HG02642 (cell line): ENCODE results near the gene ASIC4.

ENCODE experiments used
- ATAC-seq: cut with Tn5 transposase; IDR thresholded peaks from one replicate; pipeline ENCODE4 v1.9.1; 2021; ENCODE audit warnings: mild to moderate bottlenecking; ENCODE audit not compliant: unreplicated experiment, poor library complexity

Gene ASIC4, protein sequence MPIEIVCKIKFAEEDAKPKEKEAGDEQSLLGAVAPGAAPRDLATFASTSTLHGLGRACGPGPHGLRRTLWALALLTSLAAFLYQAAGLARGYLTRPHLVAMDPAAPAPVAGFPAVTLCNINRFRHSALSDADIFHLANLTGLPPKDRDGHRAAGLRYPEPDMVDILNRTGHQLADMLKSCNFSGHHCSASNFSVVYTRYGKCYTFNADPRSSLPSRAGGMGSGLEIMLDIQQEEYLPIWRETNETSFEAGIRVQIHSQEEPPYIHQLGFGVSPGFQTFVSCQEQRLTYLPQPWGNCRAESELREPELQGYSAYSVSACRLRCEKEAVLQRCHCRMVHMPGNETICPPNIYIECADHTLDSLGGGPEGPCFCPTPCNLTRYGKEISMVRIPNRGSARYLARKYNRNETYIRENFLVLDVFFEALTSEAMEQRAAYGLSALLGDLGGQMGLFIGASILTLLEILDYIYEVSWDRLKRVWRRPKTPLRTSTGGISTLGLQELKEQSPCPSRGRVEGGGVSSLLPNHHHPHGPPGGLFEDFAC

DNA sequence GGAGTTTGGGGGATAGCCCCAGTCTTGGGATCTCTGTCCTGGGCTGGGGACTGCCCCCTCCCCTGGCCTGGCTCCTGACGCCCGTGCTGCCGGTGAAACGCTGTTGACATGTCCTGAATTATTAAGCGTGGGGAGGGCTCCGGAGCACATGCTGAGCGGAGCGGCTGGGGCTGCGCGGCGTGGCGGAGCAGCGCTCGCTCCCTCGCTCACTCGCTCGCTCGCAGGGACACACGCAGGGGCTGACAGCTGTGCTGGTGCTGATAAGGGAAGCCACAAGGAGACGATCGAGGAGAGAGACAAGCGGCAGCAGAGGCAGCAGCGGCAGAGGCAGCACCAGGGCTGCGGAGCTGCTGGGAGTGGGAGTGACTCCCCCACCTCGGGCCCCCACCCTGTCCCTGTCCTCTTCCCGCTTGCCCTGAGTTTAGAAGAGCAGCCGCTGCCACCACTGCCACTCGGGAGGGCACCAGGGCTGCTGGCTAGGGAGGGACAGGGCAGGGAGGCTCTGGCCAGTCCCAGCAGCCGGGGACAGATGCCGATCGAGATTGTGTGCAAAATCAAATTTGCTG, at the start of gene ASIC4:
Gene ASIC4 (plus strand): TSS at position 287 of the 566 bp plus-strand sequence. CDS start 243 bp downstream, at position 530.
- ATAC-seq, result no peak

DNA sequence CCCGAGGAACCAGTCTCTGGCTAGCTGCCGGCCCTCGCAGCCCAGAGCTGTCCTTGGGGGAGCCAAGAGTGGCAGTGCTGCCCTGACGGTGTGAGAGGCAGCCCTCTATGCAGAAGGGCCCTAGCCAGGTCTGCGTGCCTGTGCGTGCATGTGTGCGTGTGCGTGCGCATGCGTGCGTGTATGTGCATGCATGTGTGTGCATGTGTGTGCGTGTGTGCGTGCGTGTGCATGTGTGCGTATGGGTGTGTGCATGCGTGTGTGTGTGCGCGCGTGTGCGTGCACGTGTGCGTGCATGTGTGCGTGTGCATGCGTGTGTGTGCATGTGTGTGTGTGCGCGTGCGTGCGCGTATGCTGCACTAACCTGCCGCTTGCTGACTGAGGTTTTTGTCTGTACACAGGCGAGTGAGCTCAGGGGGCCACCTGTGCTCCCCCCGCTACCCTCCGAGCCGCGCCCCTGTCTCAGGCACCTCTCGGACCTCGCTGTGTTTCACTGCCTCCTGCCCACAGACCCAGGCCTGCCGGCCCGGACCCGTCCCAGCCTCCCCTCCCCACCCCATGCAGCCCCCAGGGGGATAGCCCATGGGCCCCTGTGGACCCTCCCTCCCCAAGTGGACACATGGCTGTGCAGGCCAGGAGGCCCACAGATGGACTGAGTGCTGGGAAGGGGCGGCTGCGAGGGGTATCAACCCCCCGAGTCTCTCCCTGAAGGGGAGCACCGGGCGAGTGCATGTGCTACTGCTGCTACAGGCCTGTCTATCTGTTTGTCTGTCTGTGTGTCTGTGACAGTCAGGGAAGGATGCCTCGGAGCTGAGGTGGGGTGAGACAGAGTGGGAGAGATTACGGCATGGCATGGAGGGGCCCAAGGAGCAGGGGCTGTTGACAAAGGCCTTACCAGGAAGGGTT, 48.4 kb upstream of the ASIC4 start:
- ATAC-seq, result no peak

DNA sequence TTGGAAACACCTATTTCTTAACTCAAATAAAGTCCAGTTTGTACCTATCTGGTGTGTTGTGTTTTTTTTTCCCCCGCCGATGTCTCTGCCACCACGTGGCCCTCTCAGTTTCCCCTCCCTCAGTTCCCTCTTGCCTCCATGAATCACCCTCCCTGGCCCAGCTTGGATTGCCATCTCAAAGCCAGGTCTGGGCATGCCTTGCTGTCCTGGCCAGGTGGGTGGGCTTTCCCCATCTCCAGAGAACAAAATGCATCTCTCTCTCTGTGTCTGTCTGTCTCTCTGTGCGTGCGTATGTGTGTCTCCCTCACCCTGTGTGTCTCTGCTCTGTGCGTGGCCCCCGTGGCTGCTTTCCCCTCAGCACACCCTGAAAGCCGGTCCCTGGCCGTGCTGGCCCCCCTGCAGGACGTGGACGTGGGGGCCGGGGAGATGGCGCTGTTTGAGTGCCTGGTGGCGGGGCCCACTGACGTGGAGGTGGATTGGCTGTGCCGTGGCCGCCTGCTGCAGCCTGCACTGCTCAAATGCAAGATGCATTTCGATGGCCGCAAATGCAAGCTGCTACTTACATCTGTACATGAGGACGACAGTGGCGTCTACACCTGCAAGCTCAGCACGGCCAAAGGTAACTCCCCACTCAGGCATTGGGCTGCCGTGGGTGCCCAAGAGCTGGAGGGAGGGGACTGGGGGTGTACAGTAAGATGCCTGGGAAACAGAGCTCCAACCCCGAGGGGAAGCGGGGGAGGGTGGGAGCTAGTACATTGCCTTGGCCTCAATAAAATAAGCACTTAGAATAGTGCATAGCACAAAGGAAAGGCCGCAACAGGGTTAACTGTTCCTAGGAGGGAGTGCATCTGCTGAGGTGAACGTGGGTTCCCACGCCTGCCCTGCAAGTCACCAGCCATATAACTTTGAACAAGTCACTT, 47.2 kb upstream of the ASIC4 start:
- ATAC-seq, result no peak

DNA sequence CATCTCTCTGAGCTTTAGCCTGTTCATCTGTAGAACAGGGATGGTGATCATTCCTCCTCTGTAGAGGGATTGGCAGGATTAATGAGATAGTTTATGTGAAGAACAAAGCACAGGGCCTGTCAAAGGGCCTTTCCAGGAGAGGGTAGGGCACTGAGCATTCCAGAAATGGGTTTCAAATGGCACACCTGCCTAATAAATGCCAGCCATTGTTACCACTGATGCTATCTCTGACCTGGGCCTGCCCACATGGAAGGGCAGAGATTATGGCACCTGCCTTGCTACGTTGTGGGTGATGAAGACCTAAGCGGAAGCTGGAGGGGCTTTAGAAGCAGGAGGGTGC, 46.6 kb upstream of the ASIC4 start:
- no peak for ATAC-seq

DNA sequence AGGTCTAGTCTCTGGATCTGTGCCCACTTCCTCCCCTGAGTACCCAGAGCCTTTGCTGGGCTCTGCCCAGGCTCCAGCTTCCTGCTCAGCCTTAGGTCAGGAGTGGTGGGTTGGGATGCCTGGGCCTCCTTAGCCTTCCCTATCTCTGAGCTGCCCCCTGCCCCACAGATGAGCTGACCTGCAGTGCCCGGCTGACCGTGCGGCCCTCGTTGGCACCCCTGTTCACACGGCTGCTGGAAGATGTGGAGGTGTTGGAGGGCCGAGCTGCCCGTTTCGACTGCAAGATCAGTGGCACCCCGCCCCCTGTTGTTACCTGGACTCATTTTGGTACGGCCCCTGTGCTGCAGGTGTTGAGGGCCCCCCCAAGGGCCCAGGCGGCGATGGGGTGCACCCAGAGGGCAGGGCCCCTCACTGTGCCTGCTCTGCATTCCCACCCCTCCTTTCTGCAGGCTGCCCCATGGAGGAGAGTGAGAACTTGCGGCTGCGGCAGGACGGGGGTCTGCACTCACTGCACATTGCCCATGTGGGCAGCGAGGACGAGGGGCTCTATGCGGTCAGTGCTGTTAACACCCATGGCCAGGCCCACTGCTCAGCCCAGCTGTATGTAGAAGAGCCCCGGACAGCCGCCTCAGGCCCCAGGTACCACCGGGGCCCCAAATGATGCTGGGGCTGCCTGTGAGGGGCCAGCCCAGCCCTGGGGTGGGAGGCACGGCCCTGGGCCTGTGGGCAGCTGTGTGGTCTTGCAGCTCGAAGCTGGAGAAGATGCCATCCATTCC, 45.7 kb upstream of the ASIC4 start:
- ATAC-seq, result no peak

DNA sequence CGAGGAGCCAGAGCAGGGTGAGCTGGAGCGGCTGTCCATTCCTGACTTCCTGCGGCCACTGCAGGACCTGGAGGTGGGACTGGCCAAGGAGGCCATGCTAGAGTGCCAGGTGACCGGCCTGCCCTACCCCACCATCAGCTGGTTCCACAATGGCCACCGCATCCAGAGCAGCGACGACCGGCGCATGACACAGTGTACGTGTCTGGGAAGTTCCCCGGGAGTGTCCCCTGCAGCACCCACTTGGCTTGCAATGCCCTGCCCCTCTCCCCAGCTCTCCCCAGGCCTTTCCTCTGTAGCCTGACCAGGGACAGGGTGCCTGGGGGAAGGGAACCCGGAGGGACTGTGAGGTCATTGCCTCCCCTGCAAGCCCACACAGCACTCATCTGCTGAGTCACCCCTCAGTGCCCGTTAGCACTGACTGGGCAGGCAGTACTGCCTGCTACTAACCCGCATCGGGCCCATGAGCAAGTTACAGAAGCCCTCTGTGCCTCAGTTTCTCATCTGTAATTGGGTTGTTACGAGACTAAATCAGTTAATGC, 45.0 kb upstream of the ASIC4 start:
- ATAC-seq, result no peak

DNA sequence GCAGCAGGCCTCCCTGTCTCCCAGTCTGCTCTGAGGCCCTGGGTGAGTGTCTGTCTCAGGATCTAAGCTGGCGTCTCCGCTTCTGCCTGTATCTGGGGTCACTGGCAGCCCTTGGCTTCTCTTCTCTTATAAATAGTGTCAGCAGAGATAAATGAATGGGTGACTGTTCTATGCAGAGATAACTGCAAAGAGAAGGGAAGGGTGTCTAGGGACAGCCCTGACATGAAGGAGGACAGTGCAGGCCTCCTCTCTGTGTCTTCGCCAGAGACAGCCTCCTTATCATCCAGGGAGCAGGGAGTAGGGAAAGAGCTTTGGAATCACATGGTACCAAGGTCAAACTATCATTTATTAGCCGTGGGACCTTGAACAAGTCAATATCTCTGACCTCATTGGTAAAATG, 43.9 kb upstream of the ASIC4 start:
- ATAC-seq, result no peak

DNA sequence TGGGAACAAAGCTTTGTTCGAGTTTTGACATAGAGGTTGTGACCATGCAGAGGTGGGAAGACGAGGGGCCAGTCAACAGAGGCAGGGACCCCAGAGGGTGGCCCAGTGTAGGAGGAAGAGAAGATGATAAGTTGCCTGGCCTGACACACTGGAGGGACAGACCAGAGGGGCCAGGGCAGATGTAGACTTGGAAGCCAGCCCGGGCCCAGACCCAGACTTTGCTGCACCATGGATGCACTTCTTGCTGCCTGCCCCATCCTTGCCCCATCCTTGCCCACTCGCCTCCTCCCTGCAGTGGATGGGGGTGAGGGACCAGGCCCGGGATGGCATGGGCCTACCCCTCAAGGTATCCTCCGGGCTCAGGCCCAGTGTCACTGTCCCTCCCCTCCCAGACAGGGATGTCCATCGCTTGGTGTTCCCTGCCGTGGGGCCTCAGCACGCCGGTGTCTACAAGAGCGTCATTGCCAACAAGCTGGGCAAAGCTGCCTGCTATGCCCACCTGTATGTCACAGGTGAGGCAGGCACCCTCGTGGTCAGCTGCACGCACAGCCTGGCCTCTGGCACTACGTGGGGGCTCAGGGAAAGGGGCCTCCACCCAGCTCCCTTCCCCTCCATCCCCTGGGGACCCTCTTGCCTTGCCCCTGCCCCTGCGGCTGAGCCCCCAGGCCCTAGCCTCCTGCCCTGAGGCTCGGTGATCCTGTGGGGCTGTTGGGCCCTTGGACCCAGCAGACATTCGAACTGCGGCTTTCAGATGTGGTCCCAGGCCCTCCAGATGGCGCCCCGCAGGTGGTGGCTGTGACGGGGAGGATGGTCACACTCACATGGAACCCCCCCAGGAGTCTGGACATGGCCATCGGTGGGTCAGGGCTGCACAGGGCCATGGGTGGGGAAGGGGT, 42.6 kb upstream of the ASIC4 start:
- no peak for ATAC-seq

DNA sequence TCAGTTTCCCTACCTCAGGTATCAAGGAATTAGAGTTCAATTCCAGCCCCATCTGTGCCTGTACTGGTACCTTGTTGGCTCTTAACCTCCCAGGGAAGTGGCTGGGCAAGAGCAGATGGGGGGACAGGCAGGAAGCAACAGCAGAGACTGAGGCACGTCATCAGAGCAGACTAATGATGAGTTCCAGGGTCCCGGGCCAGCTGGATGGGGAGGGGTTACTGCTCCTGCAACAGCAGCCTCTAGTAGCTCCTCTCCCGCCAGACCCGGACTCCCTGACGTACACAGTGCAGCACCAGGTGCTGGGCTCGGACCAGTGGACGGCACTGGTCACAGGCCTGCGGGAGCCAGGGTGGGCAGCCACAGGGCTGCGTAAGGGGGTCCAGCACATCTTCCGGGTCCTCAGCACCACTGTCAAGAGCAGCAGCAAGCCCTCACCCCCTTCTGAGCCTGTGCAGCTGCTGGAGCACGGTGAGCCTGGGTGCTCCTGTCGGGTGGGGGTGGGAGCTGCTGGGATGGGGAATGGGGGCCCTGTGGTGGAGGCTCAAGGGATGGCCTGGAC, 41.6 kb upstream of the ASIC4 start:
- no peak for ATAC-seq

DNA sequence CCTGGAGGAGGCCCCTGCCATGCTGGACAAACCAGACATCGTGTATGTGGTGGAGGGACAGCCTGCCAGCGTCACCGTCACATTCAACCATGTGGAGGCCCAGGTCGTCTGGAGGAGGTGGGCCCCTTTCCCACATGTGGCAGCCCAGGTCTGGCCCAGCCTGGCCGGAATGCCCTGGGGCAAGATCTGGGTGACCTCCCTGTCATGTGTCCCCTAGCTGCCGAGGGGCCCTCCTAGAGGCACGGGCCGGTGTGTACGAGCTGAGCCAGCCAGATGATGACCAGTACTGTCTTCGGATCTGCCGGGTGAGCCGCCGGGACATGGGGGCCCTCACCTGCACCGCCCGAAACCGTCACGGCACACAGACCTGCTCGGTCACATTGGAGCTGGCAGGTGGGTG, 40.8 kb upstream of the ASIC4 start:
- ATAC-seq, result no peak

DNA sequence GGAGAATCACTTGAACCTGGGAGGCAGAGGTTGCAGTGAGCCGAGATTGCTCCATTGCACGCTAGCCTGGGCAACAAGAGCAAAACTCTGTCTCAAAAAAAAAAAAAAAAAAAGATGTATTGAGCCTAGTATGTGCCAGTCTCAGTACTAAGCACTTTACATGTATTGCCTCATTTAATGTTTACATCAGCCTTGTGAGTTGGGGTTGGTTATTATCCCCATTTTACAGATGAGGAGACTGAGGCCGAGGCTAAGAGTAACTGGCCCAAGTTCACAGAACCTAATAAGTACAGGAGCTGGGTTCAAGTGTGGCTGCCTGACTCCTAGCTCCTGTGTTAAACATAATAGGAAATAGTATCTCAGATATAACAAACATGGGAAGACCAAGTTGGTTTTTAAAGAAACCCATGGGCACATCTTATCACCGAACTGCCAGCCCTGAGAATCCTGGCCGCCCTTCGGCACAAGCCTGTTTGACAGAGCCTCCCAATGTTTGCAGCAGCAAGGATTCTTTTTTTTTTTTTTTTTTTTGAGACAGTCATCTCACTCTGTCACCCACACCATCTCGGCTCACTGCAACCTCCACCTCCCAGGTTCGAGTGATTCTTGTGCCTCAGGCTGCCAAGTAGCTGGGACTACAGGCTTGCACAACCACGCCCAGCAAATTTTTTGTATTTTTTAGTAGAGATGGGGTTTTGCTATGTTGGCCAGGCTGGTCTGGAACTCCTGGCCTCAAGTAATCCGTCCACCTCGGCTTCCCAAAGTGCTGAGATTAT, 39.8 kb upstream of the ASIC4 start:
- ATAC-seq, result no peak

DNA sequence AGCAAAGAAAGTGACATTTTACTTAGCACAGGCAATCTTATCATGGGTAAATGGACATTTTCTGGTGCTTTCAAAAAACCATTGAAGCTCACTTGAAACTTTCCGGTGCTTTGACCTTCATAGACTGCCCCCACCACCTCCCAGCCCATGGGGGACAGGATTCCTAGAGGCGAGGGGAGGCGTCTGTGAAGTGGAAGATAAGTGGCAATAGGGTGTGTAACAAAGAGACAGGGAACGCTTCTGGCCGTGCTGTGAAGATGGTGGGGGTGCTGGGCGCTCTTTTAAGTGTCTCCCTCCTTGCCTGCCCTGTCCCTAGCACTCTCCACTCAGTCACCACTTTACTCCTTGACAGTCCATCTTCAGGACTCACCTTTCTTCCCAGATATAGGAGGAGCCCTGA, 39.0 kb upstream of the ASIC4 start:
- no peak for ATAC-seq

DNA sequence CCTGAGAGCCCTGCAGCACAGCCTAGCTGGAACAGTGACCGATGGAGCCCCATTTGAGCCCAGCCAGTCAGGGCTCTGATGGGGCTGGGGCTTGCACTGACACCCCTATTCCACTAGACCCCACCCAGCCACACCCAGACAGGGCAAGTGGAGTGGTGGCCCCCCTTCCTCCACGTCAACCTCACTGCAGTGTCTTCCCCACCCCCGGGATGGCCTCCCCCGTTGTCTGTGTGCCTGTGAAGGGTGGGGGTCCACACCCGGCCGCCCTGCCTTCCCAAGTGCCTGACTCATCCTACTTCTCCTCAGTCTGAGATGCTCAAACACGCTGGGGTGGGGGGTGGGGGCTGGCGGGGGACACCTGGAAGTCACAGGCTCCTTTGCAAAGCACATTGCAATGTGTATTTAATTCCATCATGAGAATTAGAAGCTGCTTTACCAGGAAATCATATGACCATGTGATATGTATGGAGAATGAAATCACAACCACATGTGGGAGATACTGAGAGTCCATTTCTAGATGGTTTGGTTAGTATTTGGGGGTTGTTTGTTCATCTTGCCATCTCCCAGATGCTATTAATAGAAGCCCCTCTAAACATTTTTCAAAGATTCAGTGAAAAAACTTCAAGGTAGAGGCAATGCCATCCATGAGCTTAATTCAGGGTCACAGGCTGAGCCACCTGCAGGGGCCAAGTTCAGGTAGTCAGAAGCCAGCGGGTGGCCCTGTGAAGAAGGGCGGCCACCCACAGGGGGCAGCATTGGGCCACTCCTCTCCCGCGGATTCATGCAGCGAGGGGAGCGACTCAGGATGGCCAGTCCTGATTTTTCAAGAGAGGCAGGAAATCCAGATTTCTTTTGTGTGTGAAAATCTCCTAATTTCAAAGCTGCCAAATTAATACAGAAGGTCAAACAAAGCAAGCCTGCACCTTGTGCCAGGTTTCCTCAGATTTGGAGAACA, 38.3 kb upstream of the ASIC4 start:
- peak; percentile 55 for ATAC-seq

DNA sequence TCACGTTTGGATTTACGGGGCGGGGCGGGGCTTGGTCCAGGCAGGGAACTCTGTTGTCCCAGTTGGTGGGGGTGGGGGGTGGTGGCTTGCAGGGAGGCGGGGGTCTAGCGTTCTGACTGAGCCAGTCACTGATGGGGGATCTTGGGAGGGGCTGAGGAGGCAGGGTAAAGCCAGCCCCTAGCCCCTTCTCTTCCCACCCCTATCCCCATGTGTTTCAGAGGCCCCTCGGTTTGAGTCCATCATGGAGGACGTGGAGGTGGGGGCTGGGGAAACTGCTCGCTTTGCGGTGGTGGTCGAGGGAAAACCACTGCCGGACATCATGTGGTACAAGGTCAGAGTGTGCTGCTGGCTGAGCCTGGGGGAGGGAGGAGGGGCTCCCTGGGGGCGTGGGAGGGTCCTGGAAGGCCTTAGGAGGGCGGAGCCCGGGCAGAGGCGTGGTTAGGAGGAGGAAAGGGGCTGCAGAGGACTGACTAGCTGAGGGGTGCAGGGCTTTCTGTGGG, 37.6 kb upstream of the ASIC4 start:
- no peak for ATAC-seq

DNA sequence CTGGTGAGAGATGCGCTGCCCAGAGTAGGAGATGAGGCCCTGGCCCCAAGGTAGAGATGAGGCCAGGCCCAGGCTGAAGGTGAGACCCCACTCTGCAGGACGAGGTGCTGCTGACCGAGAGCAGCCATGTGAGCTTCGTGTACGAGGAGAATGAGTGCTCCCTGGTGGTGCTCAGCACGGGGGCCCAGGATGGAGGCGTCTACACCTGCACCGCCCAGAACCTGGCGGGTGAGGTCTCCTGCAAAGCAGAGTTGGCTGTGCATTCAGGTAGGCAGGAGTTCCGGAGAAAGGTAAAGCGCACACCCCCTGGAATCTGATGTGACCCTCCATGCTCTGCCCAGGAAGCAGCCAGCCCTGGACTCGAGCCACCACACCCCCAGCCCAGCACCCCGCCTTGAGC, 37.1 kb upstream of the ASIC4 start:
- ATAC-seq, result no peak

DNA sequence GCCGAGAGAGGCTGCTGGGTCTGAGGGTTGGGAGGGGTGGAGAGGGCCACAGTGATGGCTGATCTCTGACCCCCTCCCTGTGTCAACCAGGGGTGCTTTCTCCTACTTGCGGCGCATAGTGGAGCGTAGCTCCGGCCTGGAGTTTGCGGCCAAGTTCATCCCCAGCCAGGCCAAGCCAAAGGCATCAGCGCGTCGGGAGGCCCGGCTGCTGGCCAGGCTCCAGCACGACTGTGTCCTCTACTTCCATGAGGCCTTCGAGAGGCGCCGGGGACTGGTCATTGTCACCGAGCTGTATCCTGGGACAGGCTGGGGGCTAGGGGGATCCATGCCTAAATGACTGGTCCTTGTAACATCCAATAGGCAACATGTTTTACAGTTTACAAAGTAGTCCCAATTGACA, 36.5 kb upstream of the ASIC4 start:
- no peak for ATAC-seq
